Osteoblast (primary cell): ENCODE data around the gene DEF6. TPM values are rescaled to one million over a fixed set of nuclear protein-coding genes. Genes with fewer than 3 reads are reported as not detected.
"Not testable (repeated sequence)": the region's sequence is repeated elsewhere in the genome, so short reads cannot be mapped to it uniquely, and the experiment has no call there.

ENCODE experiments used
- DNase-seq: peaks from one replicate; pipeline ENCODE4 v3.0.0; 2011; ENCODE audit warnings: low spot score, mixed read lengths; ENCODE audit not compliant: insufficient read length; ENCODE audit errors: missing footprints
- H2AFZ ChIP-seq: 2 replicates; pipeline ENCODE4 v1.6.0; 2011; ENCODE audit warnings: mild to moderate bottlenecking, low read length
- H3K27ac ChIP-seq: 2 replicates; pipeline ENCODE4 v1.5.1; 2011; ENCODE audit warnings: mild to moderate bottlenecking, low read depth, low read length, moderate library complexity
- H3K27me3 ChIP-seq: 2 replicates; pipeline ENCODE4 v1.6.0; 2012; ENCODE audit warnings: mild to moderate bottlenecking, control low read depth, inconsistent platforms, low read length, moderate library complexity; ENCODE audit not compliant: insufficient read depth
- H3K36me3 ChIP-seq: 2 replicates; pipeline ENCODE4 v1.5.1; 2011; ENCODE audit warnings: mild to moderate bottlenecking, low read length, control low read depth, moderate library complexity; ENCODE audit not compliant: insufficient read depth
- H3K4me1 ChIP-seq: 2 replicates; pipeline ENCODE4 v1.5.1; 2011; ENCODE audit warnings: mild to moderate bottlenecking, low read length, control low read depth, moderate library complexity; ENCODE audit not compliant: insufficient read depth
- H3K4me2 ChIP-seq: 2 replicates; pipeline ENCODE4 v1.6.0; 2011; ENCODE audit warnings: mild to moderate bottlenecking, low read length; ENCODE audit not compliant: insufficient read depth
- H3K4me3 ChIP-seq: fragments of 200-600 bp; sonication (generic); 3 replicates; pipeline ENCODE4 v1.5.1; 2012; ENCODE audit warnings: mild to moderate bottlenecking, low read length, inconsistent platforms; ENCODE audit not compliant: insufficient read depth
- H3K79me2 ChIP-seq: 2 replicates; pipeline ENCODE4 v1.6.0; 2012; ENCODE audit warnings: mild to moderate bottlenecking, low read length, control low read depth, inconsistent platforms; ENCODE audit not compliant: insufficient read depth
- H3K9me3 ChIP-seq: 2 replicates; pipeline ENCODE4 v1.5.1; 2011; ENCODE audit warnings: low read depth, low read length, control low read depth
- H4K20me1 ChIP-seq: 2 replicates; pipeline ENCODE4 v1.6.0; 2012; ENCODE audit warnings: mild to moderate bottlenecking, low read length, control low read depth; ENCODE audit not compliant: insufficient read depth
- CTCF ChIP-seq: IDR thresholded peaks from 2 replicates; pipeline ENCODE4 v1.5.1; 2011; ENCODE audit warnings: mild to moderate bottlenecking, low read depth, low read length, moderate library complexity; ENCODE audit errors: extremely low read depth
- total RNA-seq: library from RNA; depleted of rRNA; stranded (reverse); fragments of >200 nt; gene quantifications from 2 replicates; pipeline ENCODE4 v1.2.3, GENCODE V29; 2012

Gene DEF6
- total RNA-seq, 1 donor, result 0.72 TPM

- Histone ChIP-seq H3K27me3 (no peaks in the 10 kb centered on the region), H3K79me2 (no peaks in the 10 kb centered on the region), H3K4me1 (no peaks in the 10 kb centered on the region), H2AFZ (peak overlapping the region; percentile 60), H3K36me3 (no peaks in the 10 kb centered on the region), H4K20me1 (no peaks in the 10 kb centered on the region), H3K9me3 (no peaks in the 10 kb centered on the region), H3K27ac (no peak overlapping the region), H3K4me3 (no peak overlapping the region), H3K4me2 (no peak overlapping the region)
- DNase-seq, result peak; percentile 93
- peak; percentile 72 for TF ChIP-seq CTCF
These were observed 29.9 kb downstream of the DEF6 start for GRCh38 chr6:35327349-35328027.

- Histone ChIP-seq H3K27me3 (no peaks in the 10 kb centered on the region), H3K36me3 (no peaks in the 10 kb centered on the region), H3K4me3 (no peak overlapping the region), H4K20me1 (no peaks in the 10 kb centered on the region), H3K79me2 (no peaks in the 10 kb centered on the region), H3K4me2 (no peak overlapping the region), H2AFZ (no peak overlapping the region), H3K27ac (no peak overlapping the region), H3K9me3 (no peaks in the 10 kb centered on the region), H3K4me1 (no peaks in the 10 kb centered on the region)
- no peak for DNase-seq
- TF ChIP-seq CTCF, result no peak
These were observed 30.6 kb downstream of the DEF6 start for GRCh38 chr6:35328108-35328723.

- not testable (repeated sequence) for H4K20me1 ChIP-seq, H3K4me3 ChIP-seq, H3K79me2 ChIP-seq, H3K9me3 ChIP-seq, H2AFZ ChIP-seq, H3K27me3 ChIP-seq, H3K27ac ChIP-seq, H3K36me3 ChIP-seq, DNase-seq, H3K4me2 ChIP-seq, H3K4me1 ChIP-seq
These were observed 31.3 kb downstream of the DEF6 start for GRCh38 chr6:35328965-35329364.

GRCh38 chr6:35330541-35331119, 33.0 kb downstream of the DEF6 start:
- DNase-seq, result no peak

More at GRCh38 chr6:35330541-35331119, 33.0 kb downstream of the DEF6 start:
- no peak overlapping the region for H3K27ac ChIP-seq
- no peak overlapping the region for H3K4me2 ChIP-seq
- no peaks in the 10 kb centered on the region for H3K36me3 ChIP-seq
- H2AFZ ChIP-seq, result no peak overlapping the region
- H3K4me3 ChIP-seq, result no peak overlapping the region
- no peaks in the 10 kb centered on the region for H3K4me1 ChIP-seq
- no peaks in the 10 kb centered on the region for H3K27me3 ChIP-seq
- TF ChIP-seq CTCF, result no peak
- no peaks in the 10 kb centered on the region for H4K20me1 ChIP-seq
- no peaks in the 10 kb centered on the region for H3K9me3 ChIP-seq
- H3K79me2 ChIP-seq, result no peaks in the 10 kb centered on the region
